Gastrocnemius medialis (tissue), 4 donors: ENCODE data around the gene VOPP1. TPM values are rescaled to one million over a fixed set of nuclear protein-coding genes. Genes with fewer than 3 reads are reported as not detected.

Source experiments
- ATAC-seq, 2 donors: fragments of 150-250 bp; one replicate each; pipeline ENCODE4 v1.9.1; 2016
- DNase-seq, 2 donors: peaks; one replicate each; pipeline ENCODE4 v3.0.0-alpha.2; 2019
- H3K27ac ChIP-seq, 4 donors: fragments of 200-600 bp; sonication (generic); 1 replicate in 1 of 4; 2 replicates in 3 of 4; pipeline ENCODE4 v1.5.1; 2016 to 2018; ENCODE audit warnings: mild to moderate bottlenecking in 2 of 4, moderate library complexity in 1 of 4
- H3K27me3 ChIP-seq, 3 donors: fragments of 200-600 bp; sonication (generic) in 2 of 3; 1 replicate in 1 of 3; 2 replicates in 2 of 3; pipeline versions ENCODE4 v1.5.1 to v1.6.0; 2016 to 2019; ENCODE audit warnings: mild to moderate bottlenecking in 1 of 3, moderate library complexity in 1 of 3
- H3K36me3 ChIP-seq, 2 donors: fragments of 200-600 bp; sonication (generic) in 1 of 2; one replicate each; pipeline ENCODE4 v1.5.1; 2017 to 2018
- H3K4me1 ChIP-seq, 2 donors: fragments of 200-600 bp; sonication (generic) in 1 of 2; one replicate each; pipeline ENCODE4 v1.5.1; 2016 to 2017; ENCODE audit warnings: mild to moderate bottlenecking in 2 of 2
- H3K4me3 ChIP-seq, 4 donors: fragments of 200-600 bp; sonication (generic) in 3 of 4; 1 replicate in 1 of 4; 2 replicates in 3 of 4; pipeline ENCODE4 v1.5.1; 2016 to 2019; ENCODE audit warnings: mild to moderate bottlenecking in 2 of 4
- H3K9me3 ChIP-seq, 3 donors: fragments of 200-600 bp; sonication (generic) in 2 of 3; 1 replicate in 1 of 3; 2 replicates in 2 of 3; pipeline ENCODE4 v1.5.1; 2016 to 2019
- POLR2A ChIP-seq, 2 donors: fragments of 450-650 bp; IDR thresholded peaks; one replicate each; pipeline ENCODE4 v1.6.1; 2017; ENCODE audit warnings: antibody characterized with exemption in 2 of 2, mild to moderate bottlenecking in 2 of 2, moderate library complexity in 2 of 2
- in situ Hi-C, 4 donors: fragments of 200-750 bp; cut with MboI; loops; one replicate each; pipeline versions ENCODE4 v1.15.0 to v1.8.0; 2017; ENCODE audit warnings: low sequenced_read_pairs in 4 of 4
- intact Hi-C: fragments of 100-400 bp; cut with DNase I; formaldehyde crosslinking; loops from one replicate; pipeline ENCODE4 v1.15.1; 2023; ENCODE audit warnings: low total_unique reads
- total RNA-seq, 4 donors: library from RNA; depleted of rRNA; stranded (reverse); fragments of >200 nt; gene quantifications; one replicate each; pipeline versions ENCODE4 v1.1.0 to v1.2.3, GENCODE V29; 2016
- TF ChIP-seq, protein P1 (sequence below), 5 experiments: fragments of 450-650 bp in 3 of 5; fragments of 200-600 bp in 2 of 5; sonication (generic) in 2 of 5; IDR thresholded peaks in 4 of 5; conservative IDR thresholded peaks in 1 of 5; 1 replicate in 4 of 5; 2 replicates in 1 of 5; pipeline ENCODE4 v1.5.1; 2016 to 2019; ENCODE audit warnings: antibody characterized with exemption in 5 of 5, mild to moderate bottlenecking in 3 of 5, moderate library complexity in 3 of 5

The VOPP1 gene
- total RNA-seq, 4 donors from 2014 or later = 17.3 to 27.9 (median 26.5) TPM

- Histone ChIP-seq H3K36me3 (no peaks in the 10 kb centered on the region), H3K27me3 (no peaks in the 10 kb centered on the region), H3K27ac (peak overlapping the region in 2 of 4 donors; percentile 8 to 28), H3K9me3 (no peaks in the 10 kb centered on the region), H3K4me1 (peaks cover 51 to 62% of the 10 kb centered on the region in 2 donors), H3K4me3 (no peak overlapping the region)
- no peak for DNase-seq
- intact Hi-C loops = no loop called here
- TF ChIP-seq POLR2A (IDR thresholded peaks at IDR 0.05) = no peak
- TF ChIP-seq, protein P1, sequence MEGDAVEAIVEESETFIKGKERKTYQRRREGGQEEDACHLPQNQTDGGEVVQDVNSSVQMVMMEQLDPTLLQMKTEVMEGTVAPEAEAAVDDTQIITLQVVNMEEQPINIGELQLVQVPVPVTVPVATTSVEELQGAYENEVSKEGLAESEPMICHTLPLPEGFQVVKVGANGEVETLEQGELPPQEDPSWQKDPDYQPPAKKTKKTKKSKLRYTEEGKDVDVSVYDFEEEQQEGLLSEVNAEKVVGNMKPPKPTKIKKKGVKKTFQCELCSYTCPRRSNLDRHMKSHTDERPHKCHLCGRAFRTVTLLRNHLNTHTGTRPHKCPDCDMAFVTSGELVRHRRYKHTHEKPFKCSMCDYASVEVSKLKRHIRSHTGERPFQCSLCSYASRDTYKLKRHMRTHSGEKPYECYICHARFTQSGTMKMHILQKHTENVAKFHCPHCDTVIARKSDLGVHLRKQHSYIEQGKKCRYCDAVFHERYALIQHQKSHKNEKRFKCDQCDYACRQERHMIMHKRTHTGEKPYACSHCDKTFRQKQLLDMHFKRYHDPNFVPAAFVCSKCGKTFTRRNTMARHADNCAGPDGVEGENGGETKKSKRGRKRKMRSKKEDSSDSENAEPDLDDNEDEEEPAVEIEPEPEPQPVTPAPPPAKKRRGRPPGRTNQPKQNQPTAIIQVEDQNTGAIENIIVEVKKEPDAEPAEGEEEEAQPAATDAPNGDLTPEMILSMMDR (IDR thresholded peaks at IDR 0.05 in 4 of 5, conservative IDR thresholded peaks at IDR 0.05 in 1 of 5) = no peak
- ATAC-seq = no peak
- in situ Hi-C loops = no loop called here
These were observed 4.7 kb downstream of the VOPP1 start for GRCh38 chr7:55567571-55567970.

DNA sequence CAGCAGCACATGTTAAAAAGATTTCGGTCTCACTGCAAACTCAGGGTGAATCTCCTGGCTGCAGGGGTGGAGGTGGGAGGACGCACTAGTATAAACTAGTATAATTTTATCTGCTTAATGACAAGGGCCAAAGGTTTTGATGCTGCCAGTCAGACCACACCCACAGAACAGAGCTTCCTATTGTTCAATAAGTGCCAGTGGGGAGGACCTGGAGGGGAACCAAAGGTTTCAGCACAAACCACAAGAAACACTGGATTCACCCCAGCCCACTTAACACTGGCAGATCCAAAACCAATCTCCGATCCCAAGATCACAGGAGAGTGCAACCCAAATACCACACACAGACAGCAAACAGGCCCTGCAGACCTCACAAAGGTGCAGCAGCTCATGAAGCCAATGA is 6.6 kb downstream of the VOPP1 start:
- Histone ChIP-seq H3K27me3 (no peaks in the 10 kb centered on the region), H3K27ac (peak overlapping the region in 1 of 4 donors; percentile 23), H3K4me3 (no peak overlapping the region), H3K36me3 (no peaks in the 10 kb centered on the region), H3K4me1 (peaks cover 54 to 70% of the 10 kb centered on the region in 2 donors), H3K9me3 (no peaks in the 10 kb centered on the region)
- TF ChIP-seq POLR2A (IDR thresholded peaks at IDR 0.05) = no peak
- TF ChIP-seq, protein P1 (IDR thresholded peaks at IDR 0.05 in 4 of 5, conservative IDR thresholded peaks at IDR 0.05 in 1 of 5) = no peak
- intact Hi-C loops (no loop called here), in situ Hi-C loops (no loop called here)
- no peak for DNase-seq
- ATAC-seq = no peak

DNA sequence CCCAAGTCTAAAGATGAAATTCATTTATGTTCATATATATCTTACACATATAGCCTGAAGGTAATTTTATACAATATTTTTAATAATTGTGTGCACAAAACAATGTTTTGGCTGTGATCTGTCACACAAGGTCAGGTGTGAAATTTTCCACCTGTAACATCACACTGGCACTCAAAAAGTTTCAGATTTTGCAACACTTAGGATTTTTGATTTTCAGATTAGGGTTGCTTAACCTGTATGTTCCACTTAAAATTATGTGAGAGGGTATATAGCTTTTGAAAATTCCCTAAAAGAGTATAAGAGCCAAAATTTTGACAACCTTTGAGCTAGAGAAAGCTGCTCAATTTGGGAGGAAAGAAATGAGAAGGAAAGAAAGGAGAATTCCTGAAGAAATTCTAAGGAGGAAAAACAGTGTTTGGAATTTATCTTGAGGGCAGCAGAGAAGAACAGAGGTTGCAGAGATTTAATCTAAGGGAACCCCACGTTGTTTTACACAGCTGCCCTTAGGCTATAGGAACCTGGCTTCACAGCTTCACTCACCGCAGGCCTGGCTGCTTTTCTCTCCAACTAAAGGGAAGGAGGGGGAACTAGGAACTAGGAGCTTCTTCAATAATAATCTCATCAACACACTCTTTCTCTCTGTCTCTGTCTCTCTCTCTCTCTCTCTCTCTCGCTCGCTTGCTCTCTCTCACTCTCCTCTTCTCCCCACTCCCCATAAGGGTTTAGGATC is 8.5 kb downstream of the VOPP1 start:
- Histone ChIP-seq H3K4me3 (no peak overlapping the region), H3K36me3 (no peaks in the 10 kb centered on the region), H3K27me3 (no peaks in the 10 kb centered on the region), H3K9me3 (no peaks in the 10 kb centered on the region), H3K27ac (no peak overlapping the region), H3K4me1 (peaks cover 64 to 71% of the 10 kb centered on the region in 2 donors)
- in situ Hi-C loops (no loop called here), intact Hi-C loops (no loop called here)
- no peak for DNase-seq
- TF ChIP-seq POLR2A (IDR thresholded peaks at IDR 0.05) = no peak
- TF ChIP-seq, protein P1 (IDR thresholded peaks at IDR 0.05 in 4 of 5, conservative IDR thresholded peaks at IDR 0.05 in 1 of 5) = no peak
- no peak for ATAC-seq

DNA sequence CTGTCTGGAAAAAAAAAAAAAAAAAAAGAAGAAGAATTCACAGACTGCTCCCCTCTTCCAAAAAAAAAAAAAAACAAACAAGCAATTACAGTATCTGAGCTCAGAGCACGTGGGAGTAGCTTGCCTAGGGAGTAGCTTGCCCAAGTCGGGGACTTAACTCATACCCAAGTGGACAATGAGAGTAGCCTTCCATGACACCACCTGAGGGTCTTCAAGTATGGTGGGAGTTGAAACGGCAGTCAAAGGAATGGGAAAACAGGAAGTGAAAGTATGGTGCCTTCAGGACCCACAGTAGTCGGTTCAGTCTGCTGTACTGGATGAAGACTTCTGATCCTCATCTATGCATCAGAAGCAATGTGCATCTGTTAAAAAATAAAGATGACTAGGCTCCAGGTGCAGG is 10.6 kb downstream of the VOPP1 start:
- intact Hi-C loops (no loop called here), in situ Hi-C loops (no loop called here)
- H3K27ac ChIP-seq = no peak overlapping the region
- no peak for ATAC-seq
- TF ChIP-seq POLR2A (IDR thresholded peaks at IDR 0.05) = no peak
- TF ChIP-seq, protein P1 (IDR thresholded peaks at IDR 0.05 in 4 of 5, conservative IDR thresholded peaks at IDR 0.05 in 1 of 5) = no peak
- H3K9me3 ChIP-seq = no peaks in the 10 kb centered on the region
- no peaks in the 10 kb centered on the region for H3K36me3 ChIP-seq
- peaks cover 61 to 66% of the 10 kb centered on the region in 2 donors for H3K4me1 ChIP-seq
- H3K27me3 ChIP-seq = no peaks in the 10 kb centered on the region
- no peak for DNase-seq
- no peak overlapping the region for H3K4me3 ChIP-seq
